ENCODE results near the gene EIF4E3. TPM values are rescaled to one million over a fixed set of nuclear protein-coding genes. Genes with fewer than 3 reads are reported as not detected.

The EIF4E3 gene
- total and polyA plus RNA-seq, 10 donors: 5.0 to 52.3 (median 37.3) TPM

GRCh38 chr3:71694358-71694999 is 30.7 kb downstream of the EIF4E3 start:
- intact Hi-C loops (cut with DNase I; ENCODE audit: low total_unique reads): no loop called here
- H3K9me3 ChIP-seq: no peaks in the 10 kb centered on the region
- peaks cover 0 to 70% (median 6%) of the 10 kb centered on the region in 6 donors for H3K36me3 ChIP-seq
- no peaks in the 10 kb centered on the region for H3K27me3 ChIP-seq (replicated peaks in 1 of 7)
- H3K4me3 ChIP-seq: no peak overlapping the region
- no peak overlapping the region for H3K27ac ChIP-seq
- H3K4me1 ChIP-seq: peaks cover 0 to 11% (median under 1%) of the 10 kb centered on the region in 6 donors
- 76 to 90% (median 83%) methylated on average over 4 of the region's 4 CpGs for WGBS, 5 donors
- no peak for DNase-seq
- no peak for TF ChIP-seq POLR2A (IDR thresholded peaks at IDR 0.05)

DNA sequence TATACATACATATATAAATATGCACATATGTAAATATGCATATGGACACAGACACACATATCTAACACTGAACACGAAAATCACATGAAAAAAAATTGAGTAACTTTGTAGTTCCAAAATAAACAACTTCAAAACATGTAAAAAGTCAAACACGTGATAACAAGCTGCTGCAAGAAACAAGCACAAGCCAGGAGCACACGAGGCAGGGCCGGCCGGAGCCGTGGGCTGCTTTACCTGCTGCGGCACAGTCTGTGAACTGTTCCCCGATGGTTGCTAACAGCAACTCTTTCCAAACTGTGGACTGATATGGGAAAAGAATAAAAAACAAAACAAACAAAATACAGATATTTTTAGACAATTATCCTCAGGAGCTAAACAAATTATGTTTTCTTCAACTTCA is 31.6 kb downstream of the EIF4E3 start:
- DNase-seq: no peak
- intact Hi-C loops (cut with DNase I; ENCODE audit: low total_unique reads): no loop called here
- Histone ChIP-seq H3K36me3 (peaks cover 0 to 70% (median 8%) of the 10 kb centered on the region in 6 donors), H3K9me3 (no peaks in the 10 kb centered on the region), H3K27me3 (replicated peaks in 1 of 7) (no peaks in the 10 kb centered on the region), H3K27ac (no peak overlapping the region), H3K4me3 (no peak overlapping the region), H3K4me1 (peaks cover 0 to 11% (median 2%) of the 10 kb centered on the region in 6 donors)
- 91 to 98% (median 96%) methylated on average over 8 of the region's 8 CpGs for WGBS, 5 donors
- no peak for TF ChIP-seq POLR2AphosphoS5 (IDR thresholded peaks at IDR 0.05)
- TF ChIP-seq, protein P1, sequence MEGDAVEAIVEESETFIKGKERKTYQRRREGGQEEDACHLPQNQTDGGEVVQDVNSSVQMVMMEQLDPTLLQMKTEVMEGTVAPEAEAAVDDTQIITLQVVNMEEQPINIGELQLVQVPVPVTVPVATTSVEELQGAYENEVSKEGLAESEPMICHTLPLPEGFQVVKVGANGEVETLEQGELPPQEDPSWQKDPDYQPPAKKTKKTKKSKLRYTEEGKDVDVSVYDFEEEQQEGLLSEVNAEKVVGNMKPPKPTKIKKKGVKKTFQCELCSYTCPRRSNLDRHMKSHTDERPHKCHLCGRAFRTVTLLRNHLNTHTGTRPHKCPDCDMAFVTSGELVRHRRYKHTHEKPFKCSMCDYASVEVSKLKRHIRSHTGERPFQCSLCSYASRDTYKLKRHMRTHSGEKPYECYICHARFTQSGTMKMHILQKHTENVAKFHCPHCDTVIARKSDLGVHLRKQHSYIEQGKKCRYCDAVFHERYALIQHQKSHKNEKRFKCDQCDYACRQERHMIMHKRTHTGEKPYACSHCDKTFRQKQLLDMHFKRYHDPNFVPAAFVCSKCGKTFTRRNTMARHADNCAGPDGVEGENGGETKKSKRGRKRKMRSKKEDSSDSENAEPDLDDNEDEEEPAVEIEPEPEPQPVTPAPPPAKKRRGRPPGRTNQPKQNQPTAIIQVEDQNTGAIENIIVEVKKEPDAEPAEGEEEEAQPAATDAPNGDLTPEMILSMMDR (IDR thresholded peaks at IDR 0.05 in 8 of 11, conservative IDR thresholded peaks at IDR 0.05 in 3 of 11): no peak
- no peak for TF ChIP-seq POLR2A (IDR thresholded peaks at IDR 0.05)

DNA sequence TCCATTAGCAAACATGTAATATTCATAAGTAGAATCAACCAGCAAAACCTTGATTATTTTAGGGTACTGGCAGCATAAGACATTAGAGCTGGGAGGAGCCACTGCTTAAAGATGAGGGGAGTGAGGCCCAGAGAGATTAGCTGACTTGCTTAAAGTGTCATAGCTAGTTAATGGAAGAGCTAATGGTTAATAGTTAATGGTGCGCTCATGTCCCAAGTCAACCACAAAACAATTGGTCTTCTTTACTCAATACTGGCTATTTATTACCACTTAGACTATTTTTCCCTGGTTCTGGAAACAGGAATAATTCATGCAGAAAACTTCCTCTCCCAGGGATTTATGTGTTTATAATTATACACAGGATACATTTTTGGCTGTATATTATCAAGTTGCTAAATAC is 33.1 kb downstream of the EIF4E3 start:
- Histone ChIP-seq H3K27ac (no peak overlapping the region), H3K4me3 (no peak overlapping the region), H3K36me3 (peaks cover 0 to 70% (median 12%) of the 10 kb centered on the region in 6 donors), H3K27me3 (replicated peaks in 1 of 7) (no peaks in the 10 kb centered on the region), H3K4me1 (peaks cover 0 to 11% (median 2%) of the 10 kb centered on the region in 6 donors), H3K9me3 (no peaks in the 10 kb centered on the region)
- DNase-seq: no peak
- intact Hi-C loops (cut with DNase I; ENCODE audit: low total_unique reads): no loop called here
- WGBS, 5 donors: 87 to 100% (median 96%) methylated on average over 1 of the region's 1 CpG
- TF ChIP-seq POLR2A (IDR thresholded peaks at IDR 0.05): no peak
- TF ChIP-seq, protein P1 (IDR thresholded peaks at IDR 0.05 in 8 of 11, conservative IDR thresholded peaks at IDR 0.05 in 3 of 11): no peak
- TF ChIP-seq POLR2AphosphoS5 (IDR thresholded peaks at IDR 0.05): no peak

GRCh38 chr3:71690341-71690841 is 34.8 kb downstream of the EIF4E3 start:
- intact Hi-C loops (cut with DNase I; ENCODE audit: low total_unique reads): no loop called here

More at GRCh38 chr3:71690341-71690841, 34.8 kb downstream of the EIF4E3 start:
- H3K4me1 ChIP-seq: peaks cover 0 to 11% (median 2%) of the 10 kb centered on the region in 6 donors
- 66 to 83% (median 68%) methylated on average over 4 of the region's 4 CpGs for WGBS, 5 donors
- peak overlapping the region in 1 of 8 donors; percentile 5 for H3K27ac ChIP-seq
- no peaks in the 10 kb centered on the region for H3K9me3 ChIP-seq
- TF ChIP-seq, protein P1 (IDR thresholded peaks at IDR 0.05 in 8 of 11, conservative IDR thresholded peaks at IDR 0.05 in 3 of 11): no peak
- no peak overlapping the region for H3K4me3 ChIP-seq
- peaks cover 0 to 73% (median 16%) of the 10 kb centered on the region in 6 donors for H3K36me3 ChIP-seq
- DNase-seq: no peak
- no peaks in the 10 kb centered on the region for H3K27me3 ChIP-seq (replicated peaks in 1 of 7)

Measured in spleen (tissue), 11 donors.